Smooth muscle cell of the coronary artery (primary cell): ENCODE measurements around the gene ANKH. TPM values are rescaled to one million over a fixed set of nuclear protein-coding genes. Genes with fewer than 3 reads are reported as not detected.

ENCODE experiments used
- total RNA-seq: library from RNA; depleted of rRNA; stranded (reverse); fragments of >200 nt; gene quantifications from 2 replicates; pipeline ENCODE4 v1.2.3, GENCODE V29; 2014; ENCODE audit warnings: low replicate concordance

ANKH gene
- total RNA-seq: 14.2 and 14.6 TPM in 2 replicates

GRCh38 chr5:14871214-14872069 is at the start of gene ANKH:
ANKH (minus strand) TSS chr5:14871778; CDS start chr5:14871447, 331 bp downstream.

DNA sequence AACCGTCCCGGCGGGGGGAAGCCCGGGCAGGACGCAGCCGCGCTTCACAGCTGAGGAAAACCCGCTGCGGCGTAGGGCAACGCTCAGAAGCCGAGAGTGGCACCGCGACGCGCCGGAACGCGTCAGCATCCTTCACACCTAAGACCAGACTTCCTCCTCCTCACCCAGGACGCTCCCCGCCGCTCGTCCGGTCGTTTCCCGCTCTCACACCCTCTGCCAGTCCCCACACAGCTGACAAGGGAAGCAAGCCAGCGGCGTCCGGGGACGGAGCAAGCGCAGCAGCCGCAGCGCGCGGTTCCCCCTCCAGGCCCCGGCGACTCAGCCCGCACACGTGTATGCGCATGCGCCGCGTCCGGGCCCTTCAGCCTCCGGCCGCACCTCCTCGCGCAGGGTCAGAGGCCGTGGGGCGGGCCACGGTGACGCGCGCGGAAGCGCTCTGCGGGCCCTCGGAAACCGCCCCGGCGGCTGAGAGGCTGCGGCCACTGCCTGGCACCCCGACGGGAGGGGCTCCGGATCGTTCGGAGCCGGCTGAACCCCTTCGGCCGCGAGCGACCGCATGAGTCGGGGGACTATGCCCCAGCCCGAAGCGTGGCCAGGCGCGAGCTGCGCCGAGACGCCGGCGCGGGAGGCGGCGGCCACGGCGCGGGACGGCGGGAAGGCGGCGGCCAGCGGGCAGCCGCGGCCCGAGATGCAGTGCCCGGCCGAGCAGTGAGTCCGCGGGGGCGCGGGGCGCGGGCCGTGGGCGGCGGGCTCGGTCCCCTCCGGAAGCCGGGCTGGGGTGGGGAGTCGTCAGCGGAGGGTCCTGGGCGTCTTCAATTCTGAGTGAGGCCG is 207.1 kb downstream of the ANKH start, which contains the start of gene OTULIN:
Gene OTULIN (plus strand): TSS at position 449 of the 831 bp plus-strand sequence. CDS start 108 bp downstream, at position 557.

Other genes starting within 250 kb of the ANKH start
- gene OTULIN, start 207.1 kb downstream of the ANKH start, total RNA-seq: 12.4 and 13.7 TPM in 2 replicates